HepG2 (cell line): ENCODE measurements around the gene VAMP2. TPM values are rescaled to one million over a fixed set of nuclear protein-coding genes. Genes with fewer than 3 reads are reported as not detected.

Source experiments
- ARNT2 ChIP-seq: sonication (generic); formaldehyde crosslinking; IDR thresholded peaks from 2 replicates; pipeline ENCODE4 v1.8.0; 2022; ENCODE audit warnings: mild to moderate bottlenecking, low read depth, missing genetic modification reagents, moderate library complexity
- CENPT ChIP-seq: sonication (generic); formaldehyde crosslinking; IDR thresholded peaks from 2 replicates; pipeline ENCODE4 v1.8.0; 2022; ENCODE audit warnings: low read depth, mild to moderate bottlenecking, moderate library complexity, missing genetic modification reagents
- DR1 ChIP-seq: sonication (generic); formaldehyde crosslinking; IDR thresholded peaks from 2 replicates; pipeline ENCODE4 v1.8.0; 2021; ENCODE audit warnings: mild to moderate bottlenecking, missing genetic modification reagents, inconsistent platforms
- GTF3A ChIP-seq: sonication (generic); formaldehyde crosslinking; conservative IDR thresholded peaks from 2 replicates; pipeline ENCODE4 v1.4.0; 2020; ENCODE audit warnings: mild to moderate bottlenecking, missing genetic modification reagents
- ISX ChIP-seq: sonication (generic); formaldehyde crosslinking; conservative IDR thresholded peaks from 2 replicates; pipeline ENCODE4 v1.5.0; 2020; ENCODE audit warnings: missing genetic modification reagents
- KDM2A ChIP-seq: sonication (generic); formaldehyde crosslinking; IDR thresholded peaks from 2 replicates; pipeline ENCODE4 v1.4.0; 2020; ENCODE audit warnings: low read depth, missing genetic modification reagents, borderline replicate concordance
- MIER2 ChIP-seq: IDR thresholded peaks from 2 replicates; pipeline ENCODE4 v1.6.1; 2016; ENCODE audit warnings: missing biosample characterization, missing genetic modification reagents
- MZF1 ChIP-seq: sonication (generic); formaldehyde crosslinking; IDR thresholded peaks from 2 replicates; pipeline ENCODE4 v1.8.1; 2023; ENCODE audit warnings: mild to moderate bottlenecking, missing genetic modification reagents, borderline replicate concordance
- SCMH1 ChIP-seq: sonication (generic); formaldehyde crosslinking; IDR thresholded peaks from 2 replicates; pipeline ENCODE4 v1.9.0; 2021; ENCODE audit warnings: missing genetic modification reagents, mild to moderate bottlenecking, borderline replicate concordance
- YY1 ChIP-seq: IDR thresholded peaks from 2 replicates; pipeline ENCODE4 v1.6.1; 2011; ENCODE audit warnings: low read length, low read depth, moderate library complexity, mild to moderate bottlenecking; ENCODE audit not compliant: insufficient read depth, insufficient replicate concordance
- ZNF24 ChIP-seq: fragments of 450-650 bp; IDR thresholded peaks from 2 replicates; pipeline ENCODE4 v1.6.1; 2017; ENCODE audit warnings: antibody characterized with exemption, mild to moderate bottlenecking
- ZNF326 ChIP-seq: sonication (generic); formaldehyde crosslinking; IDR thresholded peaks from 2 replicates; pipeline ENCODE4 v1.4.0; 2020; ENCODE audit warnings: missing genetic modification reagents, borderline replicate concordance
- ZNF430 ChIP-seq: sonication (generic); formaldehyde crosslinking; IDR thresholded peaks from 2 replicates; pipeline ENCODE4 v1.9.0; 2021; ENCODE audit warnings: mild to moderate bottlenecking, missing genetic modification reagents
- ZNF543 ChIP-seq: sonication (generic); formaldehyde crosslinking; IDR thresholded peaks from 2 replicates; pipeline ENCODE4 v1.4.0; 2020; ENCODE audit warnings: mild to moderate bottlenecking, missing genetic modification reagents
- ZNF703 ChIP-seq: sonication (generic); formaldehyde crosslinking; IDR thresholded peaks from 2 replicates; pipeline ENCODE4 v1.5.1; 2020; ENCODE audit warnings: missing genetic modification reagents, mild to moderate bottlenecking, moderate library complexity, borderline replicate concordance
- polyA plus RNA-seq, 8 experiments: library from polyadenylated mRNA; depleted of rRNA in 3 of 8; stranded (reverse) in 7 of 8; unstranded in 1 of 8; fragments of >200 nt; fragmentation: Illumina TruSeq in 4 of 8; extraction: Trizol in 4 of 8; gene quantifications; 2 replicates each; pipeline versions ENCODE4 v1.2.1 to v1.2.3, GENCODE V29; 2011 to 2016; ENCODE audit warnings: low read depth in 4 of 8, missing spikeins in 1 of 8, mixed read lengths in 1 of 8; ENCODE audit not compliant: insufficient read depth in 1 of 8
- total RNA-seq, 5 experiments: library from RNA; depleted of rRNA; stranded (reverse); fragments of >200 nt; fragmentation: Illumina TruSeq; extraction: Trizol; gene quantifications; 2 replicates each; pipeline ENCODE4 v1.2.3, GENCODE V29; 2016; ENCODE audit warnings: low read depth in 1 of 5
- TF ChIP-seq, protein P1 (sequence below), 2 experiments: sonication (generic) in 1 of 2; formaldehyde crosslinking in 1 of 2; IDR thresholded peaks; 2 replicates each; pipeline versions ENCODE4 v1.4.0 to v1.6.1; 2018 to 2020; ENCODE audit warnings: missing genetic modification reagents in 2 of 2, borderline replicate concordance in 1 of 2, low read depth in 1 of 2, mild to moderate bottlenecking in 1 of 2, missing biosample characterization in 1 of 2
- TF ChIP-seq, protein P2 (sequence below): sonication (generic); formaldehyde crosslinking; IDR thresholded peaks from 2 replicates; pipeline ENCODE4 v1.4.0; 2020; ENCODE audit warnings: low read depth, mild to moderate bottlenecking, missing genetic modification reagents
- TF ChIP-seq, protein P3 (sequence below): sonication (generic); formaldehyde crosslinking; IDR thresholded peaks from 2 replicates; pipeline ENCODE4 v1.4.0; 2020; ENCODE audit warnings: missing genetic modification reagents, borderline replicate concordance
- TF ChIP-seq, protein P4 (sequence below): sonication (generic); formaldehyde crosslinking; IDR thresholded peaks from 2 replicates; pipeline ENCODE4 v1.5.0; 2020; ENCODE audit warnings: mild to moderate bottlenecking, missing genetic modification reagents, borderline replicate concordance

VAMP2 gene
- total and polyA plus RNA-seq, 2 of the 13 experiments (the other 11 are each of a cell fraction or from before 2014, with no cell fraction given) = 3.9 to 17.2 TPM

DNA sequence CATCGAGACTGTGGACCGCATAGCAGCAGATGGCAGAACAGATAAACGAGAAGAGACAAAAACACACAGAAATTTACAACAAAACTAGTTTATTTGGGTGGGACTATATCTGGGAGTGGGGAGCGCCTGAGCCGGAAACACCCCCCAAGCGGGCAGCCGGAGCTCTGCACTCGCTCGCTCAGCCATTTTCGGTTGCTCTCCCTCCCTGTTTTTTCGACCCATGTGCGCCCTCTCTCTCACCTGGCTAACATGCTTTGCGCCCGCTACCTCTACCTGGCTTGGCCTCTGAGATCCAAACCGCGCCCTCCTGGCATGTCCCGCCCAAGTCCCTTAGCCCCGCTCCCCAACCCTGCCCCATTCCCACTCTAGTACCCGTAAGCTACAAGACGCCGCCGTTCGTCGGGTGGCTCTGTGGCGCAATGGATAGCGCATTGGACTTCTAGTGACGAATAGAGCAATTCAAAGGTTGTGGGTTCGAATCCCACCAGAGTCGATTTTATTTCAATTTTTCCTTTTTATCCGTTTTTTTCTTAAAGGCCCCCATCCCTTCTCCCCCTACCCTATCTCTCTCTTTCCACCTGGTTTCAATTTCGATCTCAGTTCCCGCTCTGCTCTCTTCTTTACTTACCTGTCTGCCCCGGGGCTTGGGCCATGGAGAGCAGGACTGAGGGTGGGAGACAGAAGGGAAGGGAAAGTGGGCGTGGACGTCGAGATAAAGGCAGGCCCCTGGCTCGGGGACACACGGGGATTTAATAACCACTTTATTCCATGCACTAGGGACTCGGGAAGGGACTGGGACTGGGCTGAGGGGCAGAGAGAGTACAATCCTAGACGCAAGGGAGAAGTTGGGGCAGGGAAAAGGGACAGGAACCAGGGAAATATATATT lies 42.0 kb downstream of the VAMP2 start (continued):
- TF ChIP-seq, protein P1, sequence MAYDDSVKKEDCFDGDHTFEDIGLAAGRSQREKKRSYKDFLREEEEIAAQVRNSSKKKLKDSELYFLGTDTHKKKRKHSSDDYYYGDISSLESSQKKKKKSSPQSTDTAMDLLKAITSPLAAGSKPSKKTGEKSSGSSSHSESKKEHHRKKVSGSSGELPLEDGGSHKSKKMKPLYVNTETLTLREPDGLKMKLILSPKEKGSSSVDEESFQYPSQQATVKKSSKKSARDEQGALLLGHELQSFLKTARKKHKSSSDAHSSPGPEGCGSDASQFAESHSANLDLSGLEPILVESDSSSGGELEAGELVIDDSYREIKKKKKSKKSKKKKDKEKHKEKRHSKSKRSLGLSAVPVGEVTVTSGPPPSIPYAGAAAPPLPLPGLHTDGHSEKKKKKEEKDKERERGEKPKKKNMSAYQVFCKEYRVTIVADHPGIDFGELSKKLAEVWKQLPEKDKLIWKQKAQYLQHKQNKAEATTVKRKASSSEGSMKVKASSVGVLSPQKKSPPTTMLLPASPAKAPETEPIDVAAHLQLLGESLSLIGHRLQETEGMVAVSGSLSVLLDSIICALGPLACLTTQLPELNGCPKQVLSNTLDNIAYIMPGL (CRISPR knock-in tag; IDR thresholded peaks at IDR 0.05; ENCODE audit: borderline replicate concordance in 1 of 2, low read depth in 1 of 2) = peak; percentile 89 to 96
- TF ChIP-seq, protein P2, sequence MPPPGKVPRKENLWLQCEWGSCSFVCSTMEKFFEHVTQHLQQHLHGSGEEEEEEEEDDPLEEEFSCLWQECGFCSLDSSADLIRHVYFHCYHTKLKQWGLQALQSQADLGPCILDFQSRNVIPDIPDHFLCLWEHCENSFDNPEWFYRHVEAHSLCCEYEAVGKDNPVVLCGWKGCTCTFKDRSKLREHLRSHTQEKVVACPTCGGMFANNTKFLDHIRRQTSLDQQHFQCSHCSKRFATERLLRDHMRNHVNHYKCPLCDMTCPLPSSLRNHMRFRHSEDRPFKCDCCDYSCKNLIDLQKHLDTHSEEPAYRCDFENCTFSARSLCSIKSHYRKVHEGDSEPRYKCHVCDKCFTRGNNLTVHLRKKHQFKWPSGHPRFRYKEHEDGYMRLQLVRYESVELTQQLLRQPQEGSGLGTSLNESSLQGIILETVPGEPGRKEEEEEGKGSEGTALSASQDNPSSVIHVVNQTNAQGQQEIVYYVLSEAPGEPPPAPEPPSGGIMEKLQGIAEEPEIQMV (CRISPR knock-in tag) = no peak
- peak; percentile 59; the same call in 1 of the 2 replicates for TF ChIP-seq KDM2A (CRISPR knock-in tag)
- no peak for TF ChIP-seq MZF1 (CRISPR knock-in tag)
- TF ChIP-seq GTF3A (CRISPR knock-in tag) = 0 out of 2 replicates have a peak, but pooled peaks have one; percentile 8
- TF ChIP-seq, protein P3, sequence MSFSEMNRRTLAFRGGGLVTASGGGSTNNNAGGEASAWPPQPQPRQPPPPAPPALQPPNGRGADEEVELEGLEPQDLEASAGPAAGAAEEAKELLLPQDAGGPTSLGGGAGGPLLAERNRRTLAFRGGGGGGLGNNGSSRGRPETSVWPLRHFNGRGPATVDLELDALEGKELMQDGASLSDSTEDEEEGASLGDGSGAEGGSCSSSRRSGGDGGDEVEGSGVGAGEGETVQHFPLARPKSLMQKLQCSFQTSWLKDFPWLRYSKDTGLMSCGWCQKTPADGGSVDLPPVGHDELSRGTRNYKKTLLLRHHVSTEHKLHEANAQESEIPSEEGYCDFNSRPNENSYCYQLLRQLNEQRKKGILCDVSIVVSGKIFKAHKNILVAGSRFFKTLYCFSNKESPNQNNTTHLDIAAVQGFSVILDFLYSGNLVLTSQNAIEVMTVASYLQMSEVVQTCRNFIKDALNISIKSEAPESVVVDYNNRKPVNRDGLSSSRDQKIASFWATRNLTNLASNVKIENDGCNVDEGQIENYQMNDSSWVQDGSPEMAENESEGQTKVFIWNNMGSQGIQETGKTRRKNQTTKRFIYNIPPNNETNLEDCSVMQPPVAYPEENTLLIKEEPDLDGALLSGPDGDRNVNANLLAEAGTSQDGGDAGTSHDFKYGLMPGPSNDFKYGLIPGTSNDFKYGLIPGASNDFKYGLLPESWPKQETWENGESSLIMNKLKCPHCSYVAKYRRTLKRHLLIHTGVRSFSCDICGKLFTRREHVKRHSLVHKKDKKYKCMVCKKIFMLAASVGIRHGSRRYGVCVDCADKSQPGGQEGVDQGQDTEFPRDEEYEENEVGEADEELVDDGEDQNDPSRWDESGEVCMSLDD (CRISPR knock-in tag) = no peak
- 0 out of 2 replicates have a peak, but pooled peaks have one; percentile 64 for TF ChIP-seq ZNF430 (CRISPR knock-in tag)
- TF ChIP-seq MIER2 (CRISPR knock-in tag) = no peak
- no peak for TF ChIP-seq ZNF326 (CRISPR knock-in tag)
- 0 out of 2 replicates have a peak, but pooled peaks have one; percentile 30 for TF ChIP-seq ARNT2 (CRISPR knock-in tag)
- peak; percentile 14; the same call in 1 of the 2 replicates for TF ChIP-seq DR1
- TF ChIP-seq ZNF24 = peak; percentile 94
- no peak for TF ChIP-seq SCMH1
- 0 out of 2 replicates have a peak, but pooled peaks have one; percentile 16 for TF ChIP-seq ISX (CRISPR knock-in tag)
- peak; percentile 70; the same call in 1 of the 2 replicates for TF ChIP-seq ZNF543
- peak; percentile 46 for TF ChIP-seq YY1
- TF ChIP-seq, protein P4, sequence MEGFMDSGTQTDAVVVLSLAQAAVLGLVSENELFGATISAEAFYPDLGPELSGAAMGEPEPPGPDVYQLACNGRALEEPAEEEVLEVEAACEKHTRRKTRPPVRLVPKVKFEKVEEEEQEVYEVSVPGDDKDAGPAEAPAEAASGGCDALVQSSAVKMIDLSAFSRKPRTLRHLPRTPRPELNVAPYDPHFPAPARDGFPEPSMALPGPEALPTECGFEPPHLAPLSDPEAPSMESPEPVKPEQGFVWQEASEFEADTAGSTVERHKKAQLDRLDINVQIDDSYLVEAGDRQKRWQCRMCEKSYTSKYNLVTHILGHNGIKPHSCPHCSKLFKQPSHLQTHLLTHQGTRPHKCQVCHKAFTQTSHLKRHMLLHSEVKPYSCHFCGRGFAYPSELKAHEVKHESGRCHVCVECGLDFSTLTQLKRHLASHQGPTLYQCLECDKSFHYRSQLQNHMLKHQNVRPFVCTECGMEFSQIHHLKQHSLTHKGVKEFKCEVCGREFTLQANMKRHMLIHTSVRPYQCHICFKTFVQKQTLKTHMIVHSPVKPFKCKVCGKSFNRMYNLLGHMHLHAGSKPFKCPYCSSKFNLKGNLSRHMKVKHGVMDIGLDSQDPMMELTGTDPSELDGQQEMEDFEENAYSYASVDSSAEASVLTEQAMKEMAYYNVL = 0 out of 2 replicates have a peak, but pooled peaks have one; percentile 16
- TF ChIP-seq ZNF703 (CRISPR knock-in tag) = peak; percentile 61; the same call in 1 of the 2 replicates
- 0 out of 2 replicates have a peak, but pooled peaks have one; percentile 53 for TF ChIP-seq CENPT (CRISPR knock-in tag)
